MM.1S (cell line): ENCODE results near the gene ANO2.

Experiments
- DNase-seq: peaks from one replicate; pipeline ENCODE4 v3.0.0-alpha.2; 2015
- H2AFZ ChIP-seq: fragments of 300-600 bp; sonication (generic); 2 replicates; pipeline ENCODE4 v1.6.0; 2016; ENCODE audit warnings: antibody characterized with exemption, low read length
- H3F3A ChIP-seq: fragments of 300-600 bp; sonication (generic); 2 replicates; pipeline ENCODE4 v1.6.1; 2016; ENCODE audit warnings: mild to moderate bottlenecking, antibody characterized with exemption, low read length, moderate library complexity, mixed read lengths; ENCODE audit not compliant: insufficient read depth
- H3K27ac ChIP-seq: fragments of 300-600 bp; sonication (generic); 2 replicates; pipeline ENCODE4 v1.5.1; 2016; ENCODE audit warnings: mild to moderate bottlenecking, low read length
- H3K27me3 ChIP-seq: fragments of 300-600 bp; sonication (generic); replicated peaks from 2 replicates; pipeline ENCODE4 v1.6.0; 2016; ENCODE audit warnings: low read length; ENCODE audit not compliant: insufficient read depth
- H3K36me3 ChIP-seq: fragments of 300-600 bp; sonication (generic); replicated peaks from 2 replicates; pipeline ENCODE4 v1.6.1; 2016; ENCODE audit warnings: mild to moderate bottlenecking, low read length, mixed read lengths; ENCODE audit not compliant: insufficient read depth
- H3K4me1 ChIP-seq: fragments of 300-600 bp; sonication (generic); 2 replicates; pipeline ENCODE4 v1.6.1; 2016; ENCODE audit warnings: low read length, mixed read lengths
- H3K4me2 ChIP-seq: fragments of 300-600 bp; sonication (generic); 2 replicates; pipeline ENCODE4 v1.6.0; 2016; ENCODE audit warnings: low read depth, low read length
- H3K4me3 ChIP-seq: fragments of 300-600 bp; sonication (generic); 2 replicates; pipeline ENCODE4 v1.5.1; 2016; ENCODE audit warnings: low read length, mixed read lengths
- H3K79me2 ChIP-seq: fragments of 300-600 bp; sonication (generic); 2 replicates; pipeline ENCODE4 v1.6.1; 2016; ENCODE audit warnings: mixed run types, low read length, mixed read lengths
- H3K9ac ChIP-seq: fragments of 300-600 bp; sonication (generic); 2 replicates; pipeline ENCODE4 v1.6.1; 2016; ENCODE audit warnings: low read length, mixed read lengths
- H3K9me2 ChIP-seq: fragments of 300-600 bp; sonication (generic); replicated peaks from 2 replicates; pipeline ENCODE4 v1.6.1; 2016; ENCODE audit warnings: mild to moderate bottlenecking, low read length, mixed read lengths; ENCODE audit not compliant: insufficient read depth
- H3K9me3 ChIP-seq: fragments of 300-600 bp; sonication (generic); replicated peaks from 2 replicates; pipeline ENCODE4 v1.6.1; 2016; ENCODE audit warnings: mild to moderate bottlenecking, low read length, mixed read lengths; ENCODE audit not compliant: insufficient read depth
- H4K20me1 ChIP-seq: fragments of 300-600 bp; sonication (generic); 2 replicates; pipeline ENCODE4 v1.6.1; 2016; ENCODE audit warnings: mild to moderate bottlenecking, low read length, moderate library complexity, mixed read lengths; ENCODE audit not compliant: insufficient read depth
- CTCF ChIP-seq: fragments of 300-600 bp; sonication (generic); IDR thresholded peaks from 2 replicates; pipeline ENCODE4 v1.5.1; 2016; ENCODE audit warnings: antibody characterized with exemption, low read length, mixed read lengths
- EZH2 ChIP-seq: fragments of 300-600 bp; sonication (generic); optimal IDR thresholded peaks from 2 replicates; pipeline ENCODE3; 2017; ENCODE audit warnings: low read depth, mild to moderate bottlenecking, antibody characterized with exemption, low read length, mixed read lengths
- EZH2phosphoT487 ChIP-seq: fragments of 300-600 bp; sonication (generic); IDR thresholded peaks from 2 replicates; pipeline ENCODE4 v1.6.1; 2018; ENCODE audit warnings: antibody characterized with exemption, low read length

The ANO2 gene

GRCh38 chr12:5988088-5988487, 43.0 kb upstream of the ANO2 start:
- H3F3A ChIP-seq, result no peaks in the 10 kb centered on the region
- no peaks in the 10 kb centered on the region for H3K79me2 ChIP-seq
- no peaks in the 10 kb centered on the region for H3K27me3 ChIP-seq
- no peak overlapping the region for H3K4me2 ChIP-seq
- no peak for DNase-seq
- H3K4me3 ChIP-seq, result no peak overlapping the region
- H3K4me1 ChIP-seq, result no peaks in the 10 kb centered on the region
- H3K27ac ChIP-seq, result no peak overlapping the region
- H3K9me3 ChIP-seq, result no peaks in the 10 kb centered on the region
- H2AFZ ChIP-seq, result no peak overlapping the region
- H3K9me2 ChIP-seq, result no peaks in the 10 kb centered on the region
- H3K9ac ChIP-seq, result no peak overlapping the region
- no peaks in the 10 kb centered on the region for H3K36me3 ChIP-seq
- no peak for TF ChIP-seq EZH2
- TF ChIP-seq CTCF, result no peak
- TF ChIP-seq EZH2phosphoT487, result no peak
- H4K20me1 ChIP-seq, result no peaks in the 10 kb centered on the region

DNA sequence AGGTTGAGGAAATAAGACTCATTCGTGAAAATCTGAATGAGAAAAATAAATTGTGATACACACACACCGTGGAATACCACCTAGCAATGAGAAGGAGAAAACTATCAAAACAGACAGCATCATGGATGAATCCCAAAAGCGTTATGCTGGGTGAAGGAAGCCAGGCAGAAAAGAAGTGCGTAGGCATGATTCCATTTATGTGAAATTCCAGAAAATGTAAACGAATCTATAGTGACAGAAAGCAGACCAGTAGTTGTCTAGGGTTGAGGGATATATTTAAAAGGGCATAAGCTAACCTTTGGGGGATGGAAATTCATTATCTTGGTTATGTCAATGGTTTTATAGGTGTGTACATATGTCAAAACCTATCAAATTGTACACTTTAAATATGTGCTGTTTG, 42.5 kb upstream of the ANO2 start:
- Histone ChIP-seq H3K9me3 (no peaks in the 10 kb centered on the region), H3K27ac (no peak overlapping the region), H3K36me3 (no peaks in the 10 kb centered on the region), H3K4me2 (no peak overlapping the region), H3K27me3 (no peaks in the 10 kb centered on the region), H3K9me2 (no peaks in the 10 kb centered on the region), H3K4me3 (no peak overlapping the region), H3F3A (no peaks in the 10 kb centered on the region), H3K4me1 (no peaks in the 10 kb centered on the region), H3K9ac (no peak overlapping the region), H2AFZ (no peak overlapping the region), H3K79me2 (no peaks in the 10 kb centered on the region), H4K20me1 (no peaks in the 10 kb centered on the region)
- TF ChIP-seq EZH2phosphoT487, result no peak
- no peak for TF ChIP-seq EZH2
- no peak for TF ChIP-seq CTCF
- no peak for DNase-seq

DNA sequence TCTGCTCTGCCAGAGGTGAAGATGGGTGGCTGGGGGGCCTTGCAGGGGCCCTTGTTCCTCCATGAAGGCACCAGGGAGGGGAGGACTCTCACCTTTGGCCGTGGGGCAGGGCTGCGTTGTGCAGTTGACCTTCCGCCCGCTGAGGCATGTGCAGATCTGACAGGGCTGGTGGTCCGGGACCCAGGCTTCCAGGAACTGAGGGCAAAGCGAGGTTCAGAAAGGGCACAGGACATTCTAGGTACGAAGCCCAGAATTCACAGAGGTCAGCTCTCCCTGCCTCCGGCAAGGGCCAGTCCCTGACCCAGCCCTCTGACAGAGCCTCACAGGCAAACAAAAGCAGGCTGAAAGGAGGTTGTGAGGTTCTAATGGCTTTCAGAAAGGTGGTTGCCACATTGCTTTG, 40.4 kb upstream of the ANO2 start:
- Histone ChIP-seq H3K9me3 (no peaks in the 10 kb centered on the region), H4K20me1 (no peaks in the 10 kb centered on the region), H3K27me3 (no peaks in the 10 kb centered on the region), H3K27ac (no peak overlapping the region), H2AFZ (no peak overlapping the region), H3K36me3 (no peaks in the 10 kb centered on the region), H3K4me1 (no peaks in the 10 kb centered on the region), H3K9ac (no peak overlapping the region), H3K4me3 (no peak overlapping the region), H3K4me2 (no peak overlapping the region), H3K9me2 (no peaks in the 10 kb centered on the region), H3F3A (no peaks in the 10 kb centered on the region), H3K79me2 (no peaks in the 10 kb centered on the region)
- TF ChIP-seq EZH2phosphoT487 (no peak), CTCF (no peak), EZH2 (no peak)
- no peak for DNase-seq

- Histone ChIP-seq H3F3A (no peaks in the 10 kb centered on the region), H3K9ac (no peak overlapping the region), H3K4me1 (no peaks in the 10 kb centered on the region), H3K9me2 (no peaks in the 10 kb centered on the region), H3K4me3 (no peak overlapping the region), H3K9me3 (no peaks in the 10 kb centered on the region), H3K36me3 (no peaks in the 10 kb centered on the region), H3K27me3 (no peaks in the 10 kb centered on the region), H3K4me2 (no peak overlapping the region), H4K20me1 (no peaks in the 10 kb centered on the region), H2AFZ (no peak overlapping the region), H3K27ac (no peak overlapping the region), H3K79me2 (no peaks in the 10 kb centered on the region)
- DNase-seq, result no peak
- TF ChIP-seq CTCF, result no peak
These were observed 39.8 kb upstream of the ANO2 start for GRCh38 chr12:5984873-5985272.
